Cerebellar nuclear complex (tissue), 1 donor: Measurements from ENCODE around the gene MICAL3.
"Not testable (repeated sequence)": the region's sequence is repeated elsewhere in the genome, so short reads cannot be mapped to it uniquely, and the experiment has no call there.

Experiments used
- DNase-seq, 2 experiments: peaks; one replicate each; lab custom pipeline; 2025; lab: John Stamatoyannopoulos, UW

MICAL3 gene

GRCh38 chr22:18060646-18061620, 36.6 kb upstream of the MICAL3 start:
- DNase-seq = no peak

- no peak for DNase-seq
Measured at GRCh38 chr22:18059991-18060390, 35.6 kb upstream of the MICAL3 start.

- no peak for DNase-seq
Measured at GRCh38 chr22:18059473-18059872, 35.1 kb upstream of the MICAL3 start.

- no peak for DNase-seq
Measured at GRCh38 chr22:18059094-18059417, 34.7 kb upstream of the MICAL3 start.

- no peak for DNase-seq
Measured at GRCh38 chr22:18058371-18059093, 34.2 kb upstream of the MICAL3 start.

GRCh38 chr22:18057568-18058209, 33.3 kb upstream of the MICAL3 start:
- DNase-seq = no peak

GRCh38 chr22:18056807-18057474, 32.6 kb upstream of the MICAL3 start:
- no peak for DNase-seq

- no peak for DNase-seq
Measured at GRCh38 chr22:18056161-18056666, 31.9 kb upstream of the MICAL3 start.

- DNase-seq = no peak
Measured at GRCh38 chr22:18055619-18056160, 31.3 kb upstream of the MICAL3 start.

GRCh38 chr22:18053216-18053946, 29.0 kb upstream of the MICAL3 start:
- DNase-seq = not testable (repeated sequence)

- not testable (repeated sequence) for DNase-seq
Measured at GRCh38 chr22:18051113-18051512, 26.8 kb upstream of the MICAL3 start.

GRCh38 chr22:18050065-18050464, 25.7 kb upstream of the MICAL3 start:
- DNase-seq = no peak

GRCh38 chr22:18048441-18048898, 24.1 kb upstream of the MICAL3 start:
- no peak for DNase-seq

GRCh38 chr22:18048041-18048440, 23.7 kb upstream of the MICAL3 start:
- no peak for DNase-seq

- no peak for DNase-seq
Measured at GRCh38 chr22:18045794-18046193, 21.4 kb upstream of the MICAL3 start.

- no peak for DNase-seq
Measured at GRCh38 chr22:18044548-18045271, 20.3 kb upstream of the MICAL3 start.

- no peak for DNase-seq
Measured at GRCh38 chr22:18042685-18043084, 18.3 kb upstream of the MICAL3 start.

- DNase-seq = not testable (repeated sequence)
Measured at GRCh38 chr22:18040898-18041297, 16.5 kb upstream of the MICAL3 start.

GRCh38 chr22:18035751-18036150, 11.4 kb upstream of the MICAL3 start:
- DNase-seq = no peak

GRCh38 chr22:18034076-18034475, 9.7 kb upstream of the MICAL3 start:
- no peak for DNase-seq
